Measurements from ENCODE around the gene HARBI1. TPM values are rescaled to one million over a fixed set of nuclear protein-coding genes. Genes with fewer than 3 reads are reported as not detected.
A peak's percentile ranks its signal among the peaks of the same experiment; 100 is the strongest.

HARBI1 gene
- total and polyA plus RNA-seq, 2 of the 4 experiments (the other 2 are of a cell fraction): 2.7 to 5.2 TPM

- H3K79me1 ChIP-seq (ENCODE audit: low read depth in 1 of 2, low read length in 2 of 2): peaks cover 6 to 19% of the 10 kb centered on the region in 2 experiments; a peak in 2 of 4 replicates
- H3K18ac ChIP-seq (ENCODE audit: low read depth, low read length): no peak overlapping the region
- CTCF ChIA-PET: no interaction called here
- no peak overlapping the region for H3K4me3 ChIP-seq (ENCODE audit: insufficient read depth, low read depth, low read length)
- no peak overlapping the region for H3K56ac ChIP-seq (ENCODE audit: extremely low read depth, insufficient read depth, low read length)
- TF ChIP-seq RFX5 (IDR thresholded peaks at IDR 0.05; ENCODE audit: low read depth, low read length) (no peak), RCOR1 (IDR thresholded peaks at IDR 0.05; ENCODE audit: insufficient replicate concordance, low read length) (no peak), CEBPB (IDR thresholded peaks at IDR 0.05; ENCODE audit: low read depth, low read length) (peak; percentile 14; the same call in 1 of the 2 replicates)
- ATAC-seq (ENCODE audit: low read depth): no peak
- H2AK9ac ChIP-seq (replicated peaks; ENCODE audit: low read depth, low read length, poor library complexity): no peak overlapping the region
- no peak overlapping the region for H4K5ac ChIP-seq (ENCODE audit: low read depth, low read length)
- no peak overlapping the region for H3K4me2 ChIP-seq (ENCODE audit: low read depth, low read length)
- in situ Hi-C loops (cut with MboI; ENCODE audit: low sequenced_read_pairs) (no loop called here), intact Hi-C loops (cut with micrococcal nuclease) (no loop called here), dilution Hi-C loops (cut with HindIII; ENCODE audit: low sequenced_read_pairs, unreplicated experiment) (no loop called here)
- BruUV-seq (replicated peaks): no TSS peak
- H3K4me1 ChIP-seq (ENCODE audit: control insufficient read depth, insufficient read depth, low read length): peaks cover 7% of the 10 kb centered on the region
- H3K9me1 ChIP-seq (ENCODE audit: insufficient read depth, low read length): no peaks in the 10 kb centered on the region
- no peak overlapping the region for H2BK120ac ChIP-seq (ENCODE audit: low read depth, low read length)
- H3K4ac ChIP-seq (ENCODE audit: low read depth, low read length): no peak overlapping the region
- H2AK5ac ChIP-seq (ENCODE audit: low read depth, low read length): 0 out of 2 replicates have a peak overlapping the region, but pooled peaks have one; percentile 12
- DNase-seq: no peak
- H3K23ac ChIP-seq (ENCODE audit: low read depth, low read length): no peak overlapping the region
- peaks cover 32% of the 10 kb centered on the region for H3K36me3 ChIP-seq (ENCODE audit: control insufficient read depth, insufficient read depth, low read length)
- H4K20me1 ChIP-seq (ENCODE audit: insufficient read depth, low read length): no peaks in the 10 kb centered on the region
- no peak overlapping the region for H3K27ac ChIP-seq (ENCODE audit: insufficient read depth, low read length)
- WGBS, 2 experiments (ENCODE audit: extremely low coverage in 2 of 2, insufficient read length in 1 of 2): 86% methylated on average over 2 of the region's 4 CpGs; no CpG with 5 or more reads in 1 of the 2 experiments
- POLR2A ChIA-PET (ENCODE audit: unreplicated experiment): no interaction called here
- no peak overlapping the region for H2BK20ac ChIP-seq (ENCODE audit: low read depth, low read length)
- H2BK15ac ChIP-seq (ENCODE audit: low read depth, low read length): no peak overlapping the region
- H3K9ac ChIP-seq (ENCODE audit: low read depth, low read length): no peak overlapping the region
- no peak overlapping the region for H2BK5ac ChIP-seq (ENCODE audit: low read depth, low read length, poor library complexity, severe bottlenecking)
- no peak overlapping the region for H2AFZ ChIP-seq (replicated peaks; ENCODE audit: low read length, poor library complexity)
- no peaks in the 10 kb centered on the region for H3K9me3 ChIP-seq (ENCODE audit: control insufficient read depth, insufficient read depth, low read length)
- no peaks in the 10 kb centered on the region for H3K27me3 ChIP-seq (ENCODE audit: control insufficient read depth, insufficient read depth, low read length)
- no peak overlapping the region for H3K14ac ChIP-seq (replicated peaks; ENCODE audit: low read depth, low read length)
- H4K91ac ChIP-seq (ENCODE audit: insufficient read depth, low read depth, low read length): no peak overlapping the region
- no peak overlapping the region for H4K8ac ChIP-seq (ENCODE audit: low read depth in 2 of 2, low read length in 2 of 2)
Measured at GRCh38 chr11:46655631-46656030, 38.6 kb upstream of the HARBI1 start.

All from IMR-90 (cell line).